HEK293T (cell line): ENCODE data around the gene PSMA3.

ENCODE experiments used
- ARNT ChIP-seq: fragments of 450-650 bp; IDR thresholded peaks from 2 replicates; pipeline ENCODE4 v1.6.1; 2017; ENCODE audit warnings: mild to moderate bottlenecking
- BHLHE40 ChIP-seq: fragments of 450-650 bp; IDR thresholded peaks from 2 replicates; pipeline ENCODE4 v1.6.1; 2016; ENCODE audit warnings: mild to moderate bottlenecking, moderate library complexity, borderline replicate concordance
- ELF4 ChIP-seq: fragments of 450-650 bp; IDR thresholded peaks from 2 replicates; pipeline ENCODE4 v1.6.1; 2017; ENCODE audit warnings: antibody characterized with exemption
- FOXA1 ChIP-seq: fragments of 450-650 bp; IDR thresholded peaks from 2 replicates; pipeline ENCODE4 v1.6.1; 2016; ENCODE audit warnings: mild to moderate bottlenecking
- FOXK2 ChIP-seq: fragments of 450-650 bp; IDR thresholded peaks from 2 replicates; pipeline ENCODE4 v1.6.1; 2016; ENCODE audit warnings: mild to moderate bottlenecking
- FOXM1 ChIP-seq: fragments of 450-650 bp; IDR thresholded peaks from 2 replicates; pipeline ENCODE4 v1.6.1; 2017; ENCODE audit warnings: mild to moderate bottlenecking, borderline replicate concordance
- HDGF ChIP-seq: fragments of 450-650 bp; IDR thresholded peaks from 2 replicates; pipeline ENCODE4 v1.6.1; 2017; ENCODE audit warnings: antibody characterized with exemption, borderline replicate concordance
- L3MBTL2 ChIP-seq: fragments of 450-650 bp; conservative IDR thresholded peaks from 2 replicates; pipeline ENCODE4 v1.6.1; 2016; ENCODE audit warnings: mild to moderate bottlenecking
- NFRKB ChIP-seq: fragments of 450-650 bp; IDR thresholded peaks from 2 replicates; pipeline ENCODE4 v1.6.1; 2016; ENCODE audit warnings: mild to moderate bottlenecking, moderate library complexity
- SP1 ChIP-seq: fragments of 450-650 bp; IDR thresholded peaks from 2 replicates; pipeline ENCODE4 v1.6.1; 2017
- SUZ12 ChIP-seq: fragments of 450-650 bp; IDR thresholded peaks from 2 replicates; pipeline ENCODE4 v1.6.1; 2016; ENCODE audit warnings: mild to moderate bottlenecking
- TARDBP ChIP-seq: fragments of 450-650 bp; IDR thresholded peaks from 2 replicates; pipeline ENCODE4 v1.6.1; 2016

DNA sequence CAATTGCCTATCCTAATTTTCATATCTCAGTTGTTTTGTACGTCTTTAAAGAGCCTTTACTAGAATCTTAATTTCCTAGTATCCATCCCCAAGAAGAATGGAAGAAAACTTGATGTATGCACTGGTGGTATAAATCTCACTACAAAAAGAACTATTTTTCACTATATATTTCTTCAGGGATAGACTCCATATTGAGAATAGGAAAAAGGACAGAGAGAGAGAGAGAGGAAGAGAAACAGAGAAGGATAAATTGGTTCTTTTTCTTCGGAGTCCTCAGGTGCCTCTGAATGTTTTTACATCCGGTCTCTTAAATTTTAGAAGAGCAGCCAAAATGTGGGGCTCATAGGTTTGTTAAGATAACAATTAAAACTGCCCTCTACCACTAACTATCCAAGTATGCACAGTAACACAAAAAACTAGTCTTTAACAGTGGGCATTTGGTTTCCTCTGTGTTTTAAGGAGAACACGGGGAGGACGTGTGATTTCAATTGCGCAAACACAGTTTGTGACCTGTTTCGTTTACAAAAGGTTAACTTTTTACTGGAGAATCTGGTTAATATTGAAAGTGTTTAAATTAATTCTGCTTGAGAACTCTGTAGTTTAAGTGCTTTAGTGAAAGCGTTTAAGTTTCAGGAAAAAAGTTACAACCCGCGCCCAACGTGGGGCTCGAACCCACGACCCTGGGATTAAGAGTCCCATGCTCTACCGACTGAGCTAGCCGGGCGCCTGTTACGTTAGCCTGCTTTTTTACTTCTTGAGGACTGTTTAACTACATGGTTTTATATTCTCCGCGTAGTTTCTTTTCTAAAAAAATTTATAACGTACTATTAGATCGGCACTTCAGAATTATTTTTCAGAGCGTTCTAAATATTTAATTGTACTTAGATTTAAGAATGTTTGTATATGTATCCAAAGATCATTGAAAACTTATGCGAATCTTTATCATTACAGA lies 5.1 kb upstream of the PSMA3 start:
- TF ChIP-seq HDGF (no peak), BHLHE40 (no peak), FOXA1 (no peak), ARNT (no peak), NFRKB (no peak), FOXM1 (no peak), SUZ12 (no peak), L3MBTL2 (no peak), TARDBP (no peak), ELF4 (no peak), FOXK2 (no peak), SP1 (no peak)
